Measurements from ENCODE around the gene PLIN5. TPM values are rescaled to one million over a fixed set of nuclear protein-coding genes. Genes with fewer than 3 reads are reported as not detected.

PLIN5 gene
- total RNA-seq, 1 donor from 2014 or later = not detected

GRCh38 chr19:4496304-4496703 lies 38.7 kb downstream of the PLIN5 start:
- peak; percentile 83 for DNase-seq (ENCODE audit: extremely low spot score, unreplicated experiment)
- no peak overlapping the region for H3K27ac Mint-ChIP-seq (ENCODE audit: unreplicated experiment)
- H3K4me1 Mint-ChIP-seq (ENCODE audit: unreplicated experiment) = no peaks in the 10 kb centered on the region
- no peaks in the 10 kb centered on the region for H3K9me3 Mint-ChIP-seq (ENCODE audit: unreplicated experiment)
- TF ChIP-seq, protein P1, sequence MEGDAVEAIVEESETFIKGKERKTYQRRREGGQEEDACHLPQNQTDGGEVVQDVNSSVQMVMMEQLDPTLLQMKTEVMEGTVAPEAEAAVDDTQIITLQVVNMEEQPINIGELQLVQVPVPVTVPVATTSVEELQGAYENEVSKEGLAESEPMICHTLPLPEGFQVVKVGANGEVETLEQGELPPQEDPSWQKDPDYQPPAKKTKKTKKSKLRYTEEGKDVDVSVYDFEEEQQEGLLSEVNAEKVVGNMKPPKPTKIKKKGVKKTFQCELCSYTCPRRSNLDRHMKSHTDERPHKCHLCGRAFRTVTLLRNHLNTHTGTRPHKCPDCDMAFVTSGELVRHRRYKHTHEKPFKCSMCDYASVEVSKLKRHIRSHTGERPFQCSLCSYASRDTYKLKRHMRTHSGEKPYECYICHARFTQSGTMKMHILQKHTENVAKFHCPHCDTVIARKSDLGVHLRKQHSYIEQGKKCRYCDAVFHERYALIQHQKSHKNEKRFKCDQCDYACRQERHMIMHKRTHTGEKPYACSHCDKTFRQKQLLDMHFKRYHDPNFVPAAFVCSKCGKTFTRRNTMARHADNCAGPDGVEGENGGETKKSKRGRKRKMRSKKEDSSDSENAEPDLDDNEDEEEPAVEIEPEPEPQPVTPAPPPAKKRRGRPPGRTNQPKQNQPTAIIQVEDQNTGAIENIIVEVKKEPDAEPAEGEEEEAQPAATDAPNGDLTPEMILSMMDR (IDR thresholded peaks at IDR 0.05) = no peak
- peaks cover 7% of the 10 kb centered on the region for H3K36me3 Mint-ChIP-seq (ENCODE audit: unreplicated experiment)
- H3K4me3 Mint-ChIP-seq (ENCODE audit: unreplicated experiment) = no peak overlapping the region
- H3K27me3 Mint-ChIP-seq (ENCODE audit: unreplicated experiment) = no peaks in the 10 kb centered on the region

GRCh38 chr19:4495471-4495870 lies 39.6 kb downstream of the PLIN5 start:
- no peak overlapping the region for H3K27ac Mint-ChIP-seq (ENCODE audit: unreplicated experiment)
- no peak for DNase-seq (ENCODE audit: extremely low spot score, unreplicated experiment)
- H3K4me3 Mint-ChIP-seq (ENCODE audit: unreplicated experiment) = no peak overlapping the region
- TF ChIP-seq, protein P1 (IDR thresholded peaks at IDR 0.05) = no peak
- no peaks in the 10 kb centered on the region for H3K4me1 Mint-ChIP-seq (ENCODE audit: unreplicated experiment)
- peaks cover 5% of the 10 kb centered on the region for H3K36me3 Mint-ChIP-seq (ENCODE audit: unreplicated experiment)
- H3K9me3 Mint-ChIP-seq (ENCODE audit: unreplicated experiment) = no peaks in the 10 kb centered on the region
- H3K27me3 Mint-ChIP-seq (ENCODE audit: unreplicated experiment) = no peaks in the 10 kb centered on the region

GRCh38 chr19:4494691-4495064 lies 40.3 kb downstream of the PLIN5 start:
- TF ChIP-seq, protein P1 (IDR thresholded peaks at IDR 0.05) = no peak
- peaks cover 9% of the 10 kb centered on the region for H3K36me3 Mint-ChIP-seq (ENCODE audit: unreplicated experiment)
- no peak overlapping the region for H3K4me3 Mint-ChIP-seq (ENCODE audit: unreplicated experiment)
- H3K4me1 Mint-ChIP-seq (ENCODE audit: unreplicated experiment) = no peaks in the 10 kb centered on the region
- no peaks in the 10 kb centered on the region for H3K9me3 Mint-ChIP-seq (ENCODE audit: unreplicated experiment)
- H3K27me3 Mint-ChIP-seq (ENCODE audit: unreplicated experiment) = no peaks in the 10 kb centered on the region
- DNase-seq (ENCODE audit: extremely low spot score, unreplicated experiment) = no peak
- no peak overlapping the region for H3K27ac Mint-ChIP-seq (ENCODE audit: unreplicated experiment)

GRCh38 chr19:4493929-4494690 lies 40.9 kb downstream of the PLIN5 start:
- Mint-ChIP-seq H3K27ac (ENCODE audit: unreplicated experiment) (no peak overlapping the region), H3K4me1 (ENCODE audit: unreplicated experiment) (no peaks in the 10 kb centered on the region), H3K36me3 (ENCODE audit: unreplicated experiment) (peaks cover 12% of the 10 kb centered on the region), H3K9me3 (ENCODE audit: unreplicated experiment) (no peaks in the 10 kb centered on the region), H3K4me3 (ENCODE audit: unreplicated experiment) (no peak overlapping the region), H3K27me3 (ENCODE audit: unreplicated experiment) (no peaks in the 10 kb centered on the region)
- TF ChIP-seq, protein P1 (IDR thresholded peaks at IDR 0.05) = no peak
- peak; percentile 84 for DNase-seq (ENCODE audit: extremely low spot score, unreplicated experiment)

- H3K27me3 Mint-ChIP-seq (ENCODE audit: unreplicated experiment) = no peaks in the 10 kb centered on the region
- peaks cover 16% of the 10 kb centered on the region for H3K36me3 Mint-ChIP-seq (ENCODE audit: unreplicated experiment)
- no peaks in the 10 kb centered on the region for H3K4me1 Mint-ChIP-seq (ENCODE audit: unreplicated experiment)
- peak; percentile 82 for DNase-seq (ENCODE audit: extremely low spot score, unreplicated experiment)
- no peak overlapping the region for H3K27ac Mint-ChIP-seq (ENCODE audit: unreplicated experiment)
- no peak overlapping the region for H3K4me3 Mint-ChIP-seq (ENCODE audit: unreplicated experiment)
- H3K9me3 Mint-ChIP-seq (ENCODE audit: unreplicated experiment) = no peaks in the 10 kb centered on the region
- TF ChIP-seq, protein P1 (IDR thresholded peaks at IDR 0.05) = no peak
Observed at GRCh38 chr19:4493104-4493928, 41.7 kb downstream of the PLIN5 start.
